Coronary artery (tissue), 2 donors: ENCODE measurements around the gene POLE2.
"Not testable (repeated sequence)": the region's sequence is repeated elsewhere in the genome, so short reads cannot be mapped to it uniquely, and the experiment has no call there.

ENCODE experiments used
- DNase-seq: peaks from one replicate; pipeline ENCODE4 v3.0.0-alpha.2; 2017; ENCODE audit warnings: low spot score
- H3K27ac ChIP-seq, 2 donors: fragments of 200-600 bp; sonication (generic); one replicate each; pipeline ENCODE4 v1.5.1; 2016 to 2019
- H3K4me3 ChIP-seq: fragments of 200-600 bp; sonication (generic); 2 replicates; pipeline ENCODE4 v1.5.1; 2016; ENCODE audit warnings: mild to moderate bottlenecking, moderate library complexity
- CTCF ChIP-seq: fragments of 200-600 bp; sonication (generic); IDR thresholded peaks from one replicate; pipeline ENCODE4 v1.5.1; 2019; ENCODE audit warnings: antibody characterized with exemption

POLE2 gene

GRCh38 chr14:49621114-49621881 lies 66.7 kb downstream of the POLE2 start:
- DNase-seq, result peak; percentile 81
- Histone ChIP-seq H3K4me3 (peak overlapping the region; percentile 90), H3K27ac (peak overlapping the region; percentile 83 to 91)
- no peak for TF ChIP-seq CTCF

- no peak for TF ChIP-seq CTCF
- DNase-seq, result peak; percentile 99
- H3K27ac ChIP-seq, result peak within 1 kb of the TSS; percentile 83 to 91
- peak within 1 kb of the TSS; percentile 90 for H3K4me3 ChIP-seq
These were observed 67.6 kb downstream of the POLE2 start, which contains the start of the genes MGAT2 and RPL36AL for GRCh38 chr14:49620182-49621113. MGAT2 (plus strand) TSS chr14:49620799; CDS start chr14:49621269, 470 bp downstream. RPL36AL (minus strand) TSS chr14:49620626; CDS start chr14:49619104, 1,522 bp downstream.

GRCh38 chr14:49619730-49620129 lies 68.3 kb downstream of the POLE2 start:
- TF ChIP-seq CTCF, result no peak
- H3K4me3 ChIP-seq, result peak overlapping the region; percentile 90
- peak overlapping the region; percentile 83 to 91 for H3K27ac ChIP-seq
- DNase-seq, result no peak

GRCh38 chr14:49619273-49619672 lies 68.7 kb downstream of the POLE2 start:
- Histone ChIP-seq H3K4me3 (peak overlapping the region; percentile 90), H3K27ac (peak overlapping the region in 1 of 2 donors; percentile 91)
- DNase-seq, result not testable (repeated sequence)

GRCh38 chr14:49617852-49618519 lies 70.0 kb downstream of the POLE2 start:
- TF ChIP-seq CTCF, result no peak
- Histone ChIP-seq H3K4me3 (no peak overlapping the region), H3K27ac (no peak overlapping the region)
- no peak for DNase-seq

- DNase-seq, result no peak
- no peak overlapping the region for H3K27ac ChIP-seq
- no peak for TF ChIP-seq CTCF
- H3K4me3 ChIP-seq, result no peak overlapping the region
These were observed 72.2 kb downstream of the POLE2 start for GRCh38 chr14:49615776-49616175.

GRCh38 chr14:49614196-49614595 lies 73.8 kb downstream of the POLE2 start:
- Histone ChIP-seq H3K27ac (no peak overlapping the region), H3K4me3 (no peak overlapping the region)
- DNase-seq, result no peak
- TF ChIP-seq CTCF, result no peak
